Limb (tissue), 2 donors: ENCODE data around the gene GTPBP6.
"Not testable (repeated sequence)": the region's sequence is repeated elsewhere in the genome, so short reads cannot be mapped to it uniquely, and the experiment has no call there.

Experiments used
- DNase-seq, 2 donors: peaks; one replicate each; pipeline ENCODE4 v3.0.0-alpha.2; 2016; ENCODE audit errors: extremely low spot score in 2 of 2

Gene GTPBP6

GRCh38 chrX:351736-352135, 33.1 kb upstream of the GTPBP6 start:
- DNase-seq, result no peak

DNA sequence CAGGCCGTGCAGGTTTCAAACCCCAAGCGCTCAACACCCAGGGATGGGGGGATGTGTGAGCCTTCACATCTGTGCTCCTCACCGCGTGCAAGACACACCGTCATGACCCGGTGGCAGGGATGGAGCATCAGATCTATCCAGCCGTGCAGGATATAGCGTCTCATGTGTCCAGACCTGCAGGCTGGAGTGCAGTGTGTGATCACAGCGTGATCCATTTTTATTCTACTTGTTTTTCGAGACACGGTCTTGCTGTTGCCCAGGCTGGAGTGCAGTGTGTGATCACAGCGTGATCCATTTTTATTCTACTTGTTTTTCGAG, 32.7 kb upstream of the GTPBP6 start:
- not testable (repeated sequence) for DNase-seq

GRCh38 chrX:350534-351323, 32.1 kb upstream of the GTPBP6 start:
- no peak for DNase-seq

DNA sequence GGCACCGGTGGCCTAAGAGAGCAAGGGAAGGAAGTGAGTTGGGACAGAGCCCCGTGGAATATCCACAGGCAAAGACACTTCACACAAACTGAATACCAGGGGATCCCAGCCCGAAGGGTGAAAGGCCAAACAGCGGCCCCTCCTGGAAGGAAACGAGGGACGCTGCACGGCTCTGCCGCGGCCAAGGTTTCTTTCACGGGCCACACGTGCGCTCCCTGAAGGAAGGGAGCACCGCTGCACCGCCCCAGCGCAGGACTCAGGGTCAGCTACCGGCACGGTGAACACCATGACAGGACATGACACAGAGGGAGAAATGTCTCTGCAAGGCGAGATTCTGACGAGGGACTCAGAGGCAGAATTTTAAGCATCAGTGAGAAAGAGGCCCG, 31.5 kb upstream of the GTPBP6 start:
- no peak for DNase-seq

GRCh38 chrX:349702-350101, 31.1 kb upstream of the GTPBP6 start:
- no peak for DNase-seq

DNA sequence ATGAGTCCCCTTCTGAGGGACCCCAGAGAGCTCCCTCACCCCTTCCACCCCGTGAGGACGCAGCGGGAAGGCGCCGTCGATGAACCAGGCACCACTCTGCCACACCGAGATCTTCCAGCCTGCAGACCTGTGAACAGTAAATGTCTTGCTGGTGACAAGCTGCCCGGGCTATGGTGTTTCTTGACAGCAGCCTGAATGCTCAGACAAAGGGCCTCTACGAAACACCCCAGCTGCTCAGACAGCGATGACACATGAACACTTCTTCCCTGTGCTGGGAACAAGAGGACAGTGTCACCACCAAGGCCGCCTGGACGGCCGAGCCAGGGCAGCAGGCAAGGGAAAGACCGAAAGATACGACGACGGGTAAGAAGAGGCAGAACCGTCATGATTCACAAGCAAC, 30.6 kb upstream of the GTPBP6 start:
- no peak for DNase-seq

GRCh38 chrX:348461-349117, 30.0 kb upstream of the GTPBP6 start:
- no peak for DNase-seq

DNA sequence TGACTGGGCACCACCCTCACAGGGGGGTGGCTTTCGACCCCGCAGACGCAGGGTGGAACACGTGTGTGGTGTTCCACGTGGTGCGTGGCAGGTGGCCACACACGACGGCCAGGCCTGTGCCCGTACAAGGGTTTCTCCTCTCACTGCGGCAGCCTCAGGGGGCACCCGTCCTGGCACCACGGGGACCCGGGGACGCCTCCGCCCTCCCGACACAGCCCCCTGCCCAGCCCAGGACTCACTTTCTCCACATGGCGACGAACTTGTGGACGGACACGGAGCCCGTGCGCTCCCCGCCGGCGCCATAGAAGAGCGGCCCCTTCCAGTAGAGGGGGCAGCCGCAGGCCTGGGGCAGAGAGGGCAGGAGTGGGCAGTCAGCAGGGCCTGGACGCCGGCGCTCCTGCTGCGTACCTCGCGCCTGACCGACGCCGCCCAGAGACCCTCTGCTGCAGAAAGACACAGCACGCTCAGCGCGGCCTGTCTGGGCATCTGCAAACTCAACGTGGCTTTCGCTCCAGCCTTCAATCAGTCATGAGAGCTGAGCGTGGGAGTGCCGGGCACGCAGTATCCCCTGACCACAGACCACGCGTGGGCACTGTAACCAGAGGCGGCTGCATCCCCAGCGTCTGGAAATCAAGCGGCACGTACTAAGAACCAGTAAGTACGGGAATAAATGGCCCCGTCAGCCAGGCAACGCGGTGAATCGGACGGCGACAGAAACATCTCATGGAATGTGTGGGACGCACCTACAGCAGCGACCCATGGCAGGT, 28.9 kb upstream of the GTPBP6 start:
- DNase-seq, result no peak

DNA sequence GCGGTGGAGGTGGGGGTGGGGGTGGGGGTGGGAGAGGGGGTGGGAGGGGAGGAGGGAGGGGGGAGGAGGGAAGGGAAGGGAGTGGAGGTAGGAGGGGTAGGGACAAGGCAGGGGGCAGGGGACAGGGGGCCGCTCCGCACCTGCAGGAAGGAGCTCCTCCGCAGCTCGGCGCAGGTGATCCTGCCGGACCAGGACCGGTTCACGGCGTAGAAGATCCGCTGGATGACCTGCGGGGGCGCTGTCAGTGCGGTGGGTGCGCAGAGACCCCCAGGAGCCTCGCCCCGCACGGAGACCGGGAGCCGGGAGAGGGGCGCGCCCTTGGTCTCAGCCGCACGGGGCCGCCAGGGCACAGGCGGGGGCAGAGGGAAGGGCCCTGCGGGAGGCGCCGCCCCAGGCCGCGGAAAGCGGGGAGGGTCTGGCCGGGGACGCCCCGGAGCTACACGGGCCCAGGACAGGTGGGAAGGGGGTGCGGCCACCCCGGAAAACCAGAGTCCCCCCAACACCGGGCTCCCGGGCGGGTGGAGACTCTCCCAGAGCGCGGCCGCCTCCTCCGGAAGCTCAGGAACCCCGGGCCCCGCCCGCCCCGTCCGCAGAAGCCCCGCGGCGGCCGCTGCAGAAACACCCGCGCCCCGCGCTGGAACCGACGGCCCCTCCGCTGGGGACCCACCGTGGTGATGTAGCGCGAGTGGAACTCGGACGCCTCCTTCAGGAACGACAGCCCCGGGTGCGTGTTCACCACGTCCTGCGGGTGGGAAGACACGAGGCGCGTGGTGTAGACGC, 27.6 kb upstream of the GTPBP6 start:
- no peak for DNase-seq

GRCh38 chrX:345020-345925, 26.7 kb upstream of the GTPBP6 start:
- no peak for DNase-seq

DNA sequence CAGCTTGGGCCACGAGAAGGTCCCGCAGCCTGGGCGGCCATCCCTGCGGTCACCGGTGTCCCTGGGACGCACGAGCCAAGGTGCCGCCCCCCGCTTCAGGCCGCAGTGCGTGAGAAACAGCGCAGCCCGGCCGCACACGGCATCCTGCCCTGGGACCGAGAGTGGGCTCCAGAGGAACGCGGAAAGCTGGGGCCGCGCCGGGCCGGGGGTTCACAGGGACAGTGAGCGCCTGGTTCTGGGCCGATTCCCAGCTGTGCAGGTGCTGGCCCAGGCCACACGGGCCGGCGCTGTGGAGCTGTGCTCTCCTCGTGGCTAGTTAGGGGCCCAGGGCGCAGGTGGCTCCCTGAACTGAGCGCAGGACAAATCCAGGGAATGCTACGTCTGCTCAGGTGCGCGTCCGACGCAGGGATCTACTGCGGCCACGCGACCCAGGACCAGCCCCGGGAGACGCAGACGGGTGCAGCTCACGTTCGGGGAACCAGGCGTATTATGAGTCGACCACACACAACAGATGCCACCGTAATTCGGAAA, 25.8 kb upstream of the GTPBP6 start:
- DNase-seq, result no peak

DNA sequence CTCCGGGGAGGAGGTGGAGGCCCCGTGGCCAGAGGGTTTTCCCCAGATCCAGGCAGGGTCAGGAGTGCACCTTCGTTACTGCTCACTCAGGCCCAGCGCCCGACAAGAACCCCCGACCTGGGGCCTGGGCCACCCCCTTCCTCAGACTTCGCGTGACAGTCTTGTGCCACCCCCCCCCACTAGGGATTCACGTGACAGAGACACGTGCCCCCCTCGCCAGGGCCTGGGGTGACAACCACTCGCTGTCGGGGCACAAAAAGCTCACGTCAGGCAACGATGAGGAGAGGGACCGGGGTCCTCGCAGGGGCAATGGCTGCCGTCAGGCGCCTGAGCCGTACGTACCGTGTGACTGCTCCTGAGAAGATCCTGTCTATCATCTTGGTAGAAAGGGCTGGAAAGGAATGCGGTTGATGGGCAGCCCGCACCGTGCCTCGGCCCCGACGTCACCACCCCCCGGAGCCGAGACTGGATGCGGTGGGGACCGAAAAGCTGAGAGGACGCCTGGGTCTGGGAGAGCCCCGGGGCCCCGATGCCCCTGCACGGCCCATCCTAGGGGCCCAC, 23.0 kb upstream of the GTPBP6 start:
- DNase-seq, result no peak

GRCh38 chrX:340641-341423, 22.2 kb upstream of the GTPBP6 start:
- DNase-seq, result no peak

GRCh38 chrX:340121-340520, 21.5 kb upstream of the GTPBP6 start:
- DNase-seq, result no peak

GRCh38 chrX:338836-339400, 20.3 kb upstream of the GTPBP6 start:
- DNase-seq, result no peak

DNA sequence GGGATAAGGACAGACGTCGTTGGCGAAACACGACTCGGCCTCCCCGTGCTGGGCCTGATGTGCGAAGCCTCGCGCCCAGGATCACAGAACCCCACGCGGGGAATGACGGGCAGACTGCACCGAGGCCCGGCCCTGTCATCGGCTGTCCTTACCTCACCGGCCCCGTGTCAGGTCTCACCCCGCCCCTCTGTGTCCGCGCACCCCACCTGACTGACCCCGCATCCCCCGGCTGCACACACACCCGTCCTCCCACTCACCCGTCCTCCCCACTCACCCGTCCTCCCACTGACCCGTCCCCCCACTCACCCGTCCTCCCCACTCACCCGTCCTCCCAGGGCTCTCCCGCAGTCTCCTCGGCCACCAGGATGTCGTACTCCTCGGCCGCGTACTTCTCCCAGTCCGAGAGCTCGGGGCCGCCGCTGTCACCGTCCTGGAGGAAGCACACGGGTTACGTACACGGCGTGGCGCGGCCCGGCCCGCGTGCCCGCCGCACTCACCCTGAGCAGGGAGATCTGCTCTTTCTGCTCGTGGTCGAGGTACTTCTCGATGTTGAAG, 19.8 kb upstream of the GTPBP6 start:
- DNase-seq, result no peak

- DNase-seq, result no peak
Observed at GRCh38 chrX:337331-337831, 18.8 kb upstream of the GTPBP6 start.

- no peak for DNase-seq
Observed at GRCh38 chrX:336227-336626, 17.6 kb upstream of the GTPBP6 start.

DNA sequence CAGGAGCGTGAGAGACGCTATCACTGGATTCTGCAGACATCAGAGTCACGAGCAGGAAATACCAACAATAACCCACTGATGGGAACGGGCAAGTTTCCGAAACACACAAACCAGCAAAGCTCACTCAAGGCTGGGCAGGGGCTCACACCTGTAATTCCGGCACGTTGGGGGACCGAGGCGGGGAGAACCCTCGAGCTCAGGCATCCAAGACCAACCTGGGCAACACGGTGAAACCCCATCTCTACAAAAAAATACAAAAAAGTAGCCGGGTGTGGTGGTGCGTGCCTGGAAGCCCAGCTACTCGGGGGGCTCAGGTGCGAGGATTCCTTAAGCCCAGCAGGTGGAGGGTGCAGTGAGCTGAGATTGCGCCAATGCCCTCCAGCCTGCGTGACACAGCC, 17.2 kb upstream of the GTPBP6 start:
- DNase-seq, result no peak
